ENCODE results near the gene BMP8A.

BMP8A gene

GRCh38 chr1:39478126-39478915 lies 13.1 kb upstream of the BMP8A start:
- Histone ChIP-seq H2AFZ (ENCODE audit: low read depth, low read length, severe bottlenecking) (no peak overlapping the region), H3K9me2 (replicated peaks; ENCODE audit: insufficient read depth, low read length) (no peaks in the 10 kb centered on the region), H4K20me1 (ENCODE audit: low read depth, low read length) (no peaks in the 10 kb centered on the region), H3K4me3 (ENCODE audit: insufficient read depth, low read length, poor library complexity, severe bottlenecking) (no peak overlapping the region), H3K27ac (ENCODE audit: low read depth, low read length) (no peak overlapping the region), H3K27me3 (ENCODE audit: low read length) (no peaks in the 10 kb centered on the region), H3K4me2 (ENCODE audit: low read depth, low read length, poor library complexity, severe bottlenecking) (no peak overlapping the region), H3K79me2 (ENCODE audit: insufficient read depth, low read length) (no peaks in the 10 kb centered on the region), H3K9me3 (ENCODE audit: insufficient read depth, low read length) (no peaks in the 10 kb centered on the region), H3K36me3 (ENCODE audit: low read length) (peaks cover 10% of the 10 kb centered on the region; the same call in 1 of the 2 replicates), H3F3A (ENCODE audit: insufficient read depth) (no peaks in the 10 kb centered on the region), H3K9ac (ENCODE audit: low read length) (no peak overlapping the region)
- TF ChIP-seq CTCF (IDR thresholded peaks at IDR 0.05; ENCODE audit: insufficient read depth, low read length, poor library complexity, severe bottlenecking) (no peak), EZH2phosphoT487 (conservative IDR thresholded peaks at IDR 0.05; ENCODE audit: low read length) (no peak)

GRCh38 chr1:39481289-39481688 lies 10.1 kb upstream of the BMP8A start:
- Histone ChIP-seq H3K4me3 (ENCODE audit: insufficient read depth, low read length, poor library complexity, severe bottlenecking) (no peak overlapping the region), H3K27ac (ENCODE audit: low read depth, low read length) (no peak overlapping the region), H3K9me2 (replicated peaks; ENCODE audit: insufficient read depth, low read length) (no peaks in the 10 kb centered on the region), H3F3A (ENCODE audit: insufficient read depth) (no peaks in the 10 kb centered on the region), H4K20me1 (ENCODE audit: low read depth, low read length) (no peaks in the 10 kb centered on the region), H3K36me3 (ENCODE audit: low read length) (peaks cover 20% of the 10 kb centered on the region), H3K4me2 (ENCODE audit: low read depth, low read length, poor library complexity, severe bottlenecking) (no peak overlapping the region), H3K79me2 (ENCODE audit: insufficient read depth, low read length) (no peaks in the 10 kb centered on the region), H2AFZ (ENCODE audit: low read depth, low read length, severe bottlenecking) (no peak overlapping the region), H3K9me3 (ENCODE audit: insufficient read depth, low read length) (no peaks in the 10 kb centered on the region), H3K27me3 (ENCODE audit: low read length) (no peaks in the 10 kb centered on the region), H3K9ac (ENCODE audit: low read length) (no peak overlapping the region)
- no peak for TF ChIP-seq EZH2phosphoT487 (conservative IDR thresholded peaks at IDR 0.05; ENCODE audit: low read length)
- TF ChIP-seq CTCF (IDR thresholded peaks at IDR 0.05; ENCODE audit: insufficient read depth, low read length, poor library complexity, severe bottlenecking), result no peak

- Histone ChIP-seq H3K36me3 (ENCODE audit: low read length) (peaks cover 21% of the 10 kb centered on the region), H3K9ac (ENCODE audit: low read length) (no peak overlapping the region), H3K27ac (ENCODE audit: low read depth, low read length) (no peak overlapping the region), H3K4me3 (ENCODE audit: insufficient read depth, low read length, poor library complexity, severe bottlenecking) (no peak overlapping the region), H3K79me2 (ENCODE audit: insufficient read depth, low read length) (no peaks in the 10 kb centered on the region), H3K9me3 (ENCODE audit: insufficient read depth, low read length) (no peaks in the 10 kb centered on the region), H3K27me3 (ENCODE audit: low read length) (no peaks in the 10 kb centered on the region), H3K4me2 (ENCODE audit: low read depth, low read length, poor library complexity, severe bottlenecking) (no peak overlapping the region), H2AFZ (ENCODE audit: low read depth, low read length, severe bottlenecking) (no peak overlapping the region), H3K9me2 (replicated peaks; ENCODE audit: insufficient read depth, low read length) (no peaks in the 10 kb centered on the region), H3F3A (ENCODE audit: insufficient read depth) (0 out of 2 replicates have a peak, but pooled peaks cover 3% of the 10 kb centered on the region), H4K20me1 (ENCODE audit: low read depth, low read length) (no peaks in the 10 kb centered on the region)
- no peak for TF ChIP-seq EZH2phosphoT487 (conservative IDR thresholded peaks at IDR 0.05; ENCODE audit: low read length)
- TF ChIP-seq CTCF (IDR thresholded peaks at IDR 0.05; ENCODE audit: insufficient read depth, low read length, poor library complexity, severe bottlenecking), result no peak
These were observed 8.2 kb upstream of the BMP8A start for GRCh38 chr1:39483276-39483675.
